ENCODE results near the gene PHF3. TPM values are rescaled to one million over a fixed set of nuclear protein-coding genes. Genes with fewer than 3 reads are reported as not detected.
A peak's percentile ranks its signal among the peaks of the same experiment; 100 is the strongest.

PHF3 gene
- total RNA-seq (2021) = 60.8 and 66.6 TPM in 2 replicates
- long read RNA-seq, full-length matches to known transcripts = 11 of 384 reads
- long read RNA-seq, partial matches to known transcripts = 345 of 384 reads
- long read RNA-seq, other reads (novel, unspliced or antisense) = 28 of 384 reads

DNA sequence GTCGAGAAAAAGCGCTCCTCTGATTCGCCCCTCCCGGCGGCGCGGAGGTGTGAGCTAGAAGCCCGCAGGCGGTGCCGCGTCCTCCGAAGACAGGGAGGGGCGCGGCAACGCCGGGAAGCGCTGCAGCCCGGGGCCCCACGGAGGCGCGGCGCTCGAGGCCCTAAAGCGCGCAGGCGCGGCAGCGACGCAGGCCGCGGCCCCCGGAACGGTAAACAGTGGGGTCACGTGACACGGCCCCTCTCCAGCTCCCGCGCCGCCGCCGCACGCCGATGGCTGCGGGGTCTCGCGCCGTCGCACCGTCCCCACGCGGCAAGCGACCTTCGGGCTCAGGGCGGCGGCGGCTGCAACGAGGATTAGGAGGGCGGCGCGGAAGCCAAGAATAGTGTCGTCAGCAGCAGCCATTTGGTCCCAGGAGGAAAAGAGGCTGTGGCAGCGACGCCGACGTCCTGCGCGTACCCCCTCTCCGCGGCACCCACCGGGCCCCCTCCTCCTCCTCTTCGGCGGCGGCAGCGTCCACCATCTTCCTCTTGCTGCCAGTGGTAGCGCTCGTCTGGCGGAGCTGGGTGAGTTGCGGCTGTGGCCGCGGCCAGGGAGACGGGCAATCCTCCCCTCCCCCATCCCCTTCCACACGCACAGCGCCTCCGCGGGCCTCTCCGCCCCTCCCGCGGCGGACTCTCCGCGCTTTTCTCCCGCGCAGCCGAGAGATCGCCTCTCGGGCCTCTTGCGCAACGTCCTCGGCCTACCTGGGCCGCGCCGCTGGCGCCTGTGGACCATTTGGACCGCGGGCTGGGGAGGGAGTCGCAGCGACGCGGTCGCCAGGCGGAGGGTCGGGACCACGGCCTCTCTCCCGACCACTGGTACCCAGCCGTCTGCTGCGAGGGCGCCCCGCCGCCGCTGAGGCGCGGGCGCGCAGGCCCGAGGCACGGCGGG is at the start of gene PHF3:
PHF3 (plus strand) TSS at position 215 of the 930 bp plus-strand sequence. CDS start 10,750 bp downstream, outside the sequence.
- Histone ChIP-seq H3K4me2 (ENCODE audit: insufficient read depth, insufficient read length, low read length) (peak within 1 kb of the TSS; percentile 83), H3K4ac (ENCODE audit: low read depth, low read length) (0 out of 2 replicates have a peak within 1 kb of the TSS, but pooled peaks have one; percentile 34), H4K91ac (ENCODE audit: insufficient read length, low read depth, low read length) (peak within 1 kb of the TSS; percentile 87), H3K9ac (ENCODE audit: extremely low read depth, insufficient read length, low read length) (peak within 1 kb of the TSS; percentile 85), H2BK15ac (ENCODE audit: low read depth, low read length) (no peak within 1 kb of the TSS), H3K14ac (ENCODE audit: insufficient read depth, low read length) (peak within 1 kb of the TSS; percentile 99), H3K9me3 (ENCODE audit: control insufficient read depth, low read depth, low read length) (no peaks in the 10 kb centered on the region), H2BK12ac (ENCODE audit: insufficient read length, low read depth, low read length) (no peak within 1 kb of the TSS), H2AK5ac (ENCODE audit: insufficient read length, low read length) (no peak within 1 kb of the TSS), H2AFZ (ENCODE audit: low read length) (no peak within 1 kb of the TSS), H3K27me3 (ENCODE audit: insufficient read depth, low read length) (no peaks in the 10 kb centered on the region), H2BK20ac (ENCODE audit: low read depth, low read length, poor library complexity, severe bottlenecking) (no peak within 1 kb of the TSS), H2BK5ac (ENCODE audit: insufficient read length, low read length) (peak within 1 kb of the TSS; percentile 61), H3K79me1 (ENCODE audit: insufficient read depth, low read depth, low read length, poor library complexity, severe bottlenecking) (no peaks in the 10 kb centered on the region), H3K23ac (ENCODE audit: insufficient read length, low read depth, low read length) (no peak within 1 kb of the TSS), H4K20me1 (ENCODE audit: control insufficient read depth, insufficient read depth, insufficient read length) (no peaks in the 10 kb centered on the region), H3K23me2 (ENCODE audit: insufficient read length, low read depth, low read length, poor library complexity, severe bottlenecking) (no peaks in the 10 kb centered on the region), H3K56ac (ENCODE audit: insufficient read length, low read depth, low read length) (no peak within 1 kb of the TSS), H2BK120ac (ENCODE audit: low read depth, low read length, poor library complexity, severe bottlenecking) (no peak within 1 kb of the TSS), H3K4me1 (ENCODE audit: insufficient read depth, low read length) (peaks cover 4% of the 10 kb centered on the region; the same call in 1 of the 2 replicates), H3K79me2 (ENCODE audit: insufficient read depth, low read length) (peaks cover 28% of the 10 kb centered on the region; the same call in 1 of the 2 replicates), H4K5ac (ENCODE audit: insufficient read length, low read depth, low read length) (peak within 1 kb of the TSS; percentile 74), H4K8ac (replicated peaks; ENCODE audit: insufficient read length, low read depth, low read length) (no peak within 1 kb of the TSS), H3K18ac (ENCODE audit: insufficient read length, low read depth, low read length) (peak within 1 kb of the TSS; percentile 93), H3T11ph (ENCODE audit: low read length) (no peak within 1 kb of the TSS), H3K27ac (ENCODE audit: insufficient read length, low read depth, low read length) (peak within 1 kb of the TSS; percentile 83)
- Mint-ChIP-seq H3K9me3 (no peaks in the 10 kb centered on the region; a peak in 1 of 5 replicates), H3K4me1 (peaks cover 47 to 49% of the 10 kb centered on the region in 2 experiments), H3K36me3 (ENCODE audit: insufficient read depth in 1 of 3, low read depth in 3 of 3) (peaks cover 0 to 2% (median 2%) of the 10 kb centered on the region in 3 experiments; a peak in 3 of 7 replicates), H3K27me3 (ENCODE audit: low read depth) (peaks cover 36% of the 10 kb centered on the region), H3K4me3 (peak within 1 kb of the TSS; percentile 98 to 100), H3K27ac (peak within 1 kb of the TSS; percentile 98 to 99 (median 99))
- WGBS (ENCODE audit: extremely low coverage, insufficient read length, low lambda C conversion rate) = no CpG with 5 or more reads among the region's 126 CpGs
- peak; percentile 22; the same call in 2 of the 3 replicates for TF ChIP-seq CTCF (conservative IDR thresholded peaks at IDR 0.05)
- peak; percentile 91 for DNase-seq

All from H9 (cell line).